ENCODE data around the gene EFCAB10. TPM values are rescaled to one million over a fixed set of nuclear protein-coding genes. Genes with fewer than 3 reads are reported as not detected.

EFCAB10 gene
- total RNA-seq, 1 experiment from 2014 or later, result 3.0 TPM

DNA sequence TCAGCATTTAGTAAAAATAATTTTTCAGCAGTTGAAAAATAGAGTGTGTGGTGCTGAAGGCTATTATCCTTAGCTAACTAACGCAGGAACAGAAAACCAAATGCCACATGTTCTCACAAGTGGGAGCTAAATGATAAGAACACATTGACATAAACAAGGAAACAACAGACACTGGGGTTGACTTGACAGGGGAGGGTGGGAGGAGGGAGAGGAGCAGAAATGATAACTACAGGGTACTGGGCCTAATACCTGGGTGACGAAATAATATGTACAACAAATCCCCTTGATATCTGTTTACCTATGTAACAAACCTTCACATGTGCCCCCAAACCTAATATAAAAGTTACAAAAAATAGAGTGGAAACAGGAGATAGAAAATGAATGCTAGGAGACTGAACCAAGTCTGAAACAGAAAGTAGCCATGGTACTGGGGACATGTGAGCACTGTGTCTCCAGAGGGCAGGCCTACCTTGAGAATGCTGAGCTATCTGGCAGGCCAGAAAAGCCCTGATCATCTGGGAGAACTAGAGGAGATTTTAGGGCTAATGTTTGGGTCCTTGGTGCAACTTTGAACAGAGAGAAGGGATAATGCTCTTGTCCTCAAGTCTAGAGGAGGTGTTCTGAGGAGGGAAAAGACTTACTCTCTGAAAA is 4.7 kb upstream of the EFCAB10 start:
- peaks cover 28% of the 10 kb centered on the region for H3K9me3 Mint-ChIP-seq
- CTCF ChIA-PET, result interaction anchor here (0.6 to 0.9 kb wide), 2 partner anchors 54 to 147 kb away, joined by 3 read pairs; no protein-coding TSS in a partner anchor
- DNase-seq (ENCODE audit: low spot score) (no peak), ATAC-seq (no peak)
- H3K27ac Mint-ChIP-seq, result no peak overlapping the region
- no peak overlapping the region for H3K4me3 Mint-ChIP-seq
- H3K36me3 Mint-ChIP-seq, result peaks cover 14% of the 10 kb centered on the region
- peaks cover 17% of the 10 kb centered on the region for H3K4me1 Mint-ChIP-seq
- peaks cover 4% of the 10 kb centered on the region; the same call in 1 of the 2 replicates for H3K27me3 Mint-ChIP-seq (ENCODE audit: low read depth)
- POLR2A ChIA-PET, result interaction anchor here (0.6 kb wide), 1 partner anchor 558 kb away, joined by 3 read pairs; no protein-coding TSS in a partner anchor
- TF ChIP-seq ZNF396 (CRISPR knock-in tag; IDR thresholded peaks at IDR 0.05; ENCODE audit: borderline replicate concordance) (no peak), MAX (CRISPR knock-in tag; IDR thresholded peaks at IDR 0.05) (no peak), HMGA2 (CRISPR knock-in tag; IDR thresholded peaks at IDR 0.05) (no peak)

- POLR2A ChIA-PET, result no interaction called here
Observed at GRCh38 chr7:105584165-105584564, 2.9 kb upstream of the EFCAB10 start.

GRCh38 chr7:105583061-105583460 is 1.8 kb upstream of the EFCAB10 start:
- Mint-ChIP-seq H3K27me3 (ENCODE audit: low read depth) (peaks cover 4% of the 10 kb centered on the region; the same call in 1 of the 2 replicates), H3K4me3 (no peak overlapping the region), H3K36me3 (peaks cover 14% of the 10 kb centered on the region), H3K27ac (no peak overlapping the region), H3K4me1 (peaks cover 20% of the 10 kb centered on the region), H3K9me3 (peaks cover 28% of the 10 kb centered on the region)
- ATAC-seq (no peak), DNase-seq (ENCODE audit: low spot score) (no peak)
- ChIA-PET CTCF (no interaction called here), POLR2A (no interaction called here)
- no peak for TF ChIP-seq CREM (CRISPR knock-in tag; IDR thresholded peaks at IDR 0.05)
- TF ChIP-seq, protein P1, sequence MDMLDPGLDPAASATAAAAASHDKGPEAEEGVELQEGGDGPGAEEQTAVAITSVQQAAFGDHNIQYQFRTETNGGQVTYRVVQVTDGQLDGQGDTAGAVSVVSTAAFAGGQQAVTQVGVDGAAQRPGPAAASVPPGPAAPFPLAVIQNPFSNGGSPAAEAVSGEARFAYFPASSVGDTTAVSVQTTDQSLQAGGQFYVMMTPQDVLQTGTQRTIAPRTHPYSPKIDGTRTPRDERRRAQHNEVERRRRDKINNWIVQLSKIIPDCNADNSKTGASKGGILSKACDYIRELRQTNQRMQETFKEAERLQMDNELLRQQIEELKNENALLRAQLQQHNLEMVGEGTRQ (CRISPR knock-in tag; IDR thresholded peaks at IDR 0.05), result no peak
- TF ChIP-seq ESRRA (CRISPR knock-in tag; IDR thresholded peaks at IDR 0.05; ENCODE audit: borderline replicate concordance), result no peak
- TF ChIP-seq NFYB (CRISPR knock-in tag; conservative IDR thresholded peaks at IDR 0.05; ENCODE audit: low read depth), result no peak
- TF ChIP-seq, protein P2, sequence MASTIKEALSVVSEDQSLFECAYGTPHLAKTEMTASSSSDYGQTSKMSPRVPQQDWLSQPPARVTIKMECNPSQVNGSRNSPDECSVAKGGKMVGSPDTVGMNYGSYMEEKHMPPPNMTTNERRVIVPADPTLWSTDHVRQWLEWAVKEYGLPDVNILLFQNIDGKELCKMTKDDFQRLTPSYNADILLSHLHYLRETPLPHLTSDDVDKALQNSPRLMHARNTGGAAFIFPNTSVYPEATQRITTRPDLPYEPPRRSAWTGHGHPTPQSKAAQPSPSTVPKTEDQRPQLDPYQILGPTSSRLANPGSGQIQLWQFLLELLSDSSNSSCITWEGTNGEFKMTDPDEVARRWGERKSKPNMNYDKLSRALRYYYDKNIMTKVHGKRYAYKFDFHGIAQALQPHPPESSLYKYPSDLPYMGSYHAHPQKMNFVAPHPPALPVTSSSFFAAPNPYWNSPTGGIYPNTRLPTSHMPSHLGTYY (CRISPR knock-in tag; IDR thresholded peaks at IDR 0.05), result no peak
- no peak for TF ChIP-seq ZNF396 (CRISPR knock-in tag; IDR thresholded peaks at IDR 0.05; ENCODE audit: borderline replicate concordance)
- no peak for TF ChIP-seq EMX1 (CRISPR knock-in tag; IDR thresholded peaks at IDR 0.05)
- TF ChIP-seq RELA (CRISPR knock-in tag; IDR thresholded peaks at IDR 0.05; ENCODE audit: borderline replicate concordance), result no peak

More at GRCh38 chr7:105584165-105584564, 2.9 kb upstream of the EFCAB10 start:
- H3K27ac Mint-ChIP-seq, result no peak overlapping the region
- CTCF ChIA-PET, result no interaction called here
- no peak for DNase-seq (ENCODE audit: low spot score)
- peaks cover 14% of the 10 kb centered on the region for H3K36me3 Mint-ChIP-seq
- H3K27me3 Mint-ChIP-seq (ENCODE audit: low read depth), result peaks cover 4% of the 10 kb centered on the region; the same call in 1 of the 2 replicates
- H3K4me1 Mint-ChIP-seq, result peaks cover 22% of the 10 kb centered on the region
- H3K4me3 Mint-ChIP-seq, result no peak overlapping the region
- ATAC-seq, result no peak
- peaks cover 28% of the 10 kb centered on the region for H3K9me3 Mint-ChIP-seq
- TF ChIP-seq, protein P3, sequence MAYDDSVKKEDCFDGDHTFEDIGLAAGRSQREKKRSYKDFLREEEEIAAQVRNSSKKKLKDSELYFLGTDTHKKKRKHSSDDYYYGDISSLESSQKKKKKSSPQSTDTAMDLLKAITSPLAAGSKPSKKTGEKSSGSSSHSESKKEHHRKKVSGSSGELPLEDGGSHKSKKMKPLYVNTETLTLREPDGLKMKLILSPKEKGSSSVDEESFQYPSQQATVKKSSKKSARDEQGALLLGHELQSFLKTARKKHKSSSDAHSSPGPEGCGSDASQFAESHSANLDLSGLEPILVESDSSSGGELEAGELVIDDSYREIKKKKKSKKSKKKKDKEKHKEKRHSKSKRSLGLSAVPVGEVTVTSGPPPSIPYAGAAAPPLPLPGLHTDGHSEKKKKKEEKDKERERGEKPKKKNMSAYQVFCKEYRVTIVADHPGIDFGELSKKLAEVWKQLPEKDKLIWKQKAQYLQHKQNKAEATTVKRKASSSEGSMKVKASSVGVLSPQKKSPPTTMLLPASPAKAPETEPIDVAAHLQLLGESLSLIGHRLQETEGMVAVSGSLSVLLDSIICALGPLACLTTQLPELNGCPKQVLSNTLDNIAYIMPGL (CRISPR knock-in tag; IDR thresholded peaks at IDR 0.05), result no peak
- TF ChIP-seq ESRRA (CRISPR knock-in tag; IDR thresholded peaks at IDR 0.05; ENCODE audit: borderline replicate concordance), result no peak
- TF ChIP-seq, protein P4, sequence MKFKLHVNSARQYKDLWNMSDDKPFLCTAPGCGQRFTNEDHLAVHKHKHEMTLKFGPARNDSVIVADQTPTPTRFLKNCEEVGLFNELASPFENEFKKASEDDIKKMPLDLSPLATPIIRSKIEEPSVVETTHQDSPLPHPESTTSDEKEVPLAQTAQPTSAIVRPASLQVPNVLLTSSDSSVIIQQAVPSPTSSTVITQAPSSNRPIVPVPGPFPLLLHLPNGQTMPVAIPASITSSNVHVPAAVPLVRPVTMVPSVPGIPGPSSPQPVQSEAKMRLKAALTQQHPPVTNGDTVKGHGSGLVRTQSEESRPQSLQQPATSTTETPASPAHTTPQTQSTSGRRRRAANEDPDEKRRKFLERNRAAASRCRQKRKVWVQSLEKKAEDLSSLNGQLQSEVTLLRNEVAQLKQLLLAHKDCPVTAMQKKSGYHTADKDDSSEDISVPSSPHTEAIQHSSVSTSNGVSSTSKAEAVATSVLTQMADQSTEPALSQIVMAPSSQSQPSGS (CRISPR knock-in tag; IDR thresholded peaks at IDR 0.05; ENCODE audit: borderline replicate concordance, low read depth), result no peak
- no peak for TF ChIP-seq AR (CRISPR knock-in tag; IDR thresholded peaks at IDR 0.05)

All from WTC11 (cell line).